Type B pancreatic cell (in vitro differentiated cells): ENCODE measurements around the gene OTC. TPM values are rescaled to one million over a fixed set of nuclear protein-coding genes. Genes with fewer than 3 reads are reported as not detected.

Experiments
- DNase-seq: peaks from one replicate; pipeline ENCODE4 v3.0.0; 2021; ENCODE audit warnings: mixed read lengths; ENCODE audit not compliant: unreplicated experiment; ENCODE audit errors: extremely low spot score
- H3K27ac Mint-ChIP-seq: 2 replicates; pipeline ENCODE4 v1.8.0; 2021; ENCODE audit warnings: mild to moderate bottlenecking, mixed read lengths
- H3K27me3 Mint-ChIP-seq: 2 replicates; pipeline ENCODE4 v1.8.0; 2021; ENCODE audit warnings: mixed read lengths
- H3K36me3 Mint-ChIP-seq: 2 replicates; pipeline ENCODE4 v1.8.0; 2021; ENCODE audit warnings: mixed read lengths
- H3K4me1 Mint-ChIP-seq: one replicate; pipeline ENCODE4 v1.8.0; 2021; ENCODE audit warnings: mixed read lengths; ENCODE audit not compliant: unreplicated experiment
- H3K4me3 Mint-ChIP-seq: 2 replicates; pipeline ENCODE4 v1.8.0; 2021; ENCODE audit warnings: mild to moderate bottlenecking, mixed read lengths
- H3K9me3 Mint-ChIP-seq: 2 replicates; pipeline ENCODE4 v1.8.0; 2021; ENCODE audit warnings: mixed read lengths
- CTCF ChIP-seq: fragments of 200-600 bp; sonication (generic); conservative IDR thresholded peaks from 2 replicates; pipeline ENCODE4 v1.5.0; 2021; ENCODE audit warnings: antibody characterized with exemption, mild to moderate bottlenecking
- total RNA-seq: library from RNA; stranded (reverse); gene quantifications from 2 replicates; pipeline ENCODE4 v1.2.1, GENCODE V29; 2021; ENCODE audit warnings: low replicate concordance

OTC gene
- total RNA-seq, 1 donor from 2014 or later, result 3.2 TPM

- no peak overlapping the region for H3K27ac Mint-ChIP-seq
- TF ChIP-seq CTCF, result no peak
- H3K9me3 Mint-ChIP-seq, result no peaks in the 10 kb centered on the region
- DNase-seq, result no peak
- H3K36me3 Mint-ChIP-seq, result no peaks in the 10 kb centered on the region
- H3K27me3 Mint-ChIP-seq, result no peaks in the 10 kb centered on the region
- no peaks in the 10 kb centered on the region for H3K4me1 Mint-ChIP-seq
- H3K4me3 Mint-ChIP-seq, result no peak overlapping the region
Measured at GRCh38 chrX:38315186-38315585, 37.2 kb upstream of the OTC start.

- peaks cover 3% of the 10 kb centered on the region for H3K36me3 Mint-ChIP-seq
- H3K9me3 Mint-ChIP-seq, result no peaks in the 10 kb centered on the region
- TF ChIP-seq CTCF, result no peak
- no peak for DNase-seq
- H3K4me1 Mint-ChIP-seq, result no peaks in the 10 kb centered on the region
- H3K4me3 Mint-ChIP-seq, result no peak overlapping the region
- H3K27ac Mint-ChIP-seq, result no peak overlapping the region
- H3K27me3 Mint-ChIP-seq, result no peaks in the 10 kb centered on the region
Measured at GRCh38 chrX:38318196-38318595, 34.2 kb upstream of the OTC start.

GRCh38 chrX:38318606-38319005 is 33.8 kb upstream of the OTC start:
- no peaks in the 10 kb centered on the region for H3K9me3 Mint-ChIP-seq
- no peaks in the 10 kb centered on the region for H3K27me3 Mint-ChIP-seq

GRCh38 chrX:38320819-38321218 is 31.6 kb upstream of the OTC start:
- Mint-ChIP-seq H3K9me3 (no peaks in the 10 kb centered on the region), H3K27ac (no peak overlapping the region), H3K36me3 (peaks cover 3% of the 10 kb centered on the region), H3K27me3 (no peaks in the 10 kb centered on the region), H3K4me1 (no peaks in the 10 kb centered on the region), H3K4me3 (no peak overlapping the region)
- no peak for DNase-seq
- TF ChIP-seq CTCF, result no peak

More at GRCh38 chrX:38318606-38319005, 33.8 kb upstream of the OTC start:
- Mint-ChIP-seq H3K4me1 (no peaks in the 10 kb centered on the region), H3K27ac (no peak overlapping the region), H3K4me3 (peak overlapping the region; percentile 24), H3K36me3 (peaks cover 3% of the 10 kb centered on the region)
- no peak for DNase-seq
- TF ChIP-seq CTCF, result no peak

- Mint-ChIP-seq H3K27ac (peak overlapping the region; percentile 96), H3K9me3 (no peaks in the 10 kb centered on the region)
Measured at GRCh38 chrX:38326086-38326485, 26.3 kb upstream of the OTC start.

More at GRCh38 chrX:38326086-38326485, 26.3 kb upstream of the OTC start:
- Mint-ChIP-seq H3K4me3 (peak overlapping the region; percentile 94), H3K36me3 (peaks cover 3% of the 10 kb centered on the region), H3K27me3 (no peaks in the 10 kb centered on the region), H3K4me1 (peaks cover 4% of the 10 kb centered on the region)
- no peak for DNase-seq
- no peak for TF ChIP-seq CTCF
